ENCODE data around the gene CHD2. TPM values are rescaled to one million over a fixed set of nuclear protein-coding genes. Genes with fewer than 3 reads are reported as not detected.

Gene CHD2
- total and polyA plus RNA-seq, 10 of the 15 experiments (the other 5 are each of a cell fraction or from before 2014, with no cell fraction given): 38.1 to 94.7 (median 63.3) TPM

- RAD21 ChIA-PET (ENCODE audit: unreplicated experiment): no interaction called here
- BruUV-seq (replicated peaks): no TSS peak
- no peak overlapping the region for H2AFZ ChIP-seq (ENCODE audit: control insufficient read depth, low read depth, low read length)
- H3K9ac ChIP-seq (ENCODE audit: control insufficient read depth, insufficient read depth, low read length): no peak overlapping the region
- no peak for DNase-seq (ENCODE audit: low read depth, low spot score)
- H3K4me2 ChIP-seq (ENCODE audit: control insufficient read depth, insufficient read depth): no peak overlapping the region
- POLR2A ChIA-PET: no interaction called here
- no peaks in the 10 kb centered on the region for H3K4me1 ChIP-seq (ENCODE audit: control insufficient read depth, insufficient read depth, low read length)
- no peaks in the 10 kb centered on the region for H3K79me2 ChIP-seq (ENCODE audit: control insufficient read depth, insufficient read depth, low read length)
- H3K9me3 ChIP-seq (replicated peaks; ENCODE audit: control insufficient read depth, insufficient read depth, low read length): no peaks in the 10 kb centered on the region
- H3K27me3 ChIP-seq (replicated peaks in 1 of 2; ENCODE audit: control insufficient read depth in 2 of 2, insufficient read depth in 2 of 2, low read length in 1 of 2): peaks cover 3 to 5% of the 10 kb centered on the region in 2 experiments; a peak in 3 of 4 replicates
- H3K36me3 ChIP-seq (ENCODE audit: control insufficient read depth in 2 of 2, insufficient read depth in 2 of 2, low read length in 1 of 2): no peaks in the 10 kb centered on the region
- WGBS (ENCODE audit: insufficient coverage, insufficient replicate concordance, low lambda C conversion rate, missing lambda C conversion rate): 3% methylated on average over 7 of the region's 7 CpGs
- H3K27ac ChIP-seq (ENCODE audit: control insufficient read depth, insufficient read depth): no peak overlapping the region
- H4K20me1 ChIP-seq (ENCODE audit: control insufficient read depth, insufficient read depth): no peaks in the 10 kb centered on the region
- intact Hi-C loops (cut with micrococcal nuclease; ENCODE audit: unreplicated experiment) (no loop called here), in situ Hi-C loops (cut with MboI) (no loop called here)
- no peak for ATAC-seq
- CTCF ChIA-PET: no interaction called here
- FAIRE-seq: no peak
- SMC1A ChIA-PET (ENCODE audit: uncharacterized antibody, unreplicated experiment): no interaction called here
- H3K4me3 ChIP-seq: no peak overlapping the region
- no peak for TF ChIP-seq PRDM15 (CRISPR knock-in tag; IDR thresholded peaks at IDR 0.05)
- TF ChIP-seq CUX1 (IDR thresholded peaks at IDR 0.05; ENCODE audit: insufficient replicate concordance, low read depth, low read length): no peak
- no peak for TF ChIP-seq WRNIP1 (IDR thresholded peaks at IDR 0.05; ENCODE audit: borderline replicate concordance, low read depth, low read length)
- TF ChIP-seq ZBTB11 (CRISPR knock-in tag; IDR thresholded peaks at IDR 0.05): no peak
- no peak for TF ChIP-seq ATF2 (IDR thresholded peaks at IDR 0.05; ENCODE audit: low read length)
- TF ChIP-seq JUNB (IDR thresholded peaks at IDR 0.05): no peak
- no peak for TF ChIP-seq MXI1 (IDR thresholded peaks at IDR 0.05; ENCODE audit: low read depth, low read length)
- TF ChIP-seq FOXK2 (IDR thresholded peaks at IDR 0.05): no peak
- TF ChIP-seq MEF2A (IDR thresholded peaks at IDR 0.05; ENCODE audit: insufficient read depth, low read depth, low read length): no peak
These were observed 166.9 kb downstream of the CHD2 start for GRCh38 chr15:93066834-93067648.

Measured in GM12878 (cell line).